ENCODE results near the gene SLC10A3. TPM values are rescaled to one million over a fixed set of nuclear protein-coding genes. Genes with fewer than 3 reads are reported as not detected.

SLC10A3 gene
- total and polyA plus RNA-seq, 2 of the 8 experiments (the other 6 are each of a cell fraction or from before 2014, with no cell fraction given) = 6.8 to 9.5 TPM

DNA sequence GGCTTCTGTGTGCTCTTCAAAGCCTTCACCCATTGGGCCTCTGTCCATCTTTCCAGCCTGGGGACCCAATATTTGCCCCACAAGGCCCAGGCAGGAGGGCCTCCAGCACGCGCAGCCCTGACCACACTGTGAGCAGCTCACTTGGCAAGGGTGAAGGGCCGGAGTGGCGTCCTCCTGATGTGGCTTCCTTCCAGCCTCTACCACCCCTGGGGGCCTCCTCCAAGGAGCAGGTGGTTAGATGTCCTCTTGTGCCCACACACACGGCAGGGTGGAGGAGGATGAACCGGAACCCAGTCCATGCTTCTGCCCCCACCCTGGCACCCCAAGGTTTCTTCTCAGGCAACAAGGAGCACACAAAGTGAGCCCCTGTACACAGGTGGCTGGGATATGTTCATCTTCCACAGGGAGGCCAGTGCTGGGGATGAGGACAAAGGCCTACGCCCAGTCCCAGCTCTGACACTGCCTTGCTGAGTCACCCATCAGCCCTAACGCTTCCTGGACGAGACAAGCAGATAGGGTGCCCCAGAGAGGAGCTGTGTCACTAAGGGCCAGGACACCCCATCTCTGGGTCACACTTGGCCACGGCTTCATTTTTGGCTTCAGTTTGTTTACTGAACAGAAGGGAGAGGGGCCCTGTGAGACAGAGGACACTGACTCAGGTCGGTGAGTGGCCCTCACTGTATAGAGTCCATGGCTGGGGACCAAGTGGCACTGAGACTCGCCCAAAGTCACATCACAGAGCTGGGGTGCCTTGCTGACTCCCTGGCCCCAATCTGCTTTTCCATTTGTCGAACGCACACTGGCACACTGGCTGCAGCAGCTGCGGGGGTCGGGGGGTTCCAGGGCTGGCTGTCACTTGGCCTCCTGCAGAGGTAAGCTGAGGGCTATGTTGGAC is 5.9 kb downstream of the SLC10A3 start:
- Histone ChIP-seq H4K5ac (ENCODE audit: insufficient read length, low read depth, low read length) (no peak overlapping the region), H2BK20ac (ENCODE audit: low read length) (no peak overlapping the region), H3K56ac (replicated peaks; ENCODE audit: insufficient read length, low read depth, low read length) (no peak overlapping the region), H2BK5ac (ENCODE audit: low read depth, low read length) (no peak overlapping the region), H3K27ac (ENCODE audit: low read depth, low read length) (no peak overlapping the region), H3K27me3 (replicated peaks in 1 of 4; ENCODE audit: control insufficient read depth in 3 of 4, extremely low read depth in 1 of 4, insufficient read depth in 3 of 4, low read length in 3 of 4) (no peaks in the 10 kb centered on the region; a peak in 1 of 7 replicates), H3K4ac (replicated peaks; ENCODE audit: insufficient read length, low read depth, low read length) (no peak overlapping the region), H4K91ac (replicated peaks; ENCODE audit: insufficient read length, low read length) (no peak overlapping the region), H2AK5ac (ENCODE audit: low read depth, low read length) (no peak overlapping the region), H3K79me1 (ENCODE audit: low read depth, low read length) (no peaks in the 10 kb centered on the region), H3K14ac (ENCODE audit: insufficient read length) (no peak overlapping the region), H3K18ac (ENCODE audit: extremely low read depth, low read length) (no peak overlapping the region), H3K36me3 (ENCODE audit: control insufficient read depth in 2 of 4, insufficient read depth in 4 of 4, low read length in 3 of 4) (peaks cover 0 to 13% (median 0%) of the 10 kb centered on the region in 4 experiments; a peak in 2 of 8 replicates), H3K9ac (replicated peaks in 1 of 4; ENCODE audit: extremely low read depth in 1 of 4, low read depth in 3 of 4, low read length in 3 of 4) (no peak overlapping the region), H4K8ac (ENCODE audit: extremely low read depth, insufficient read depth, low read length) (no peak overlapping the region), H3K9me3 (ENCODE audit: insufficient read depth in 2 of 2, low read depth in 1 of 2, low read length in 1 of 2) (no peaks in the 10 kb centered on the region), H4K20me1 (replicated peaks in 1 of 2; ENCODE audit: control insufficient read depth in 1 of 2, insufficient read depth in 2 of 2, low read length in 2 of 2) (peaks cover under 1 to 2% of the 10 kb centered on the region in 2 experiments), H2BK15ac (ENCODE audit: low read length) (no peak overlapping the region), H3K23ac (ENCODE audit: insufficient read length) (no peak overlapping the region), H2BK12ac (ENCODE audit: low read depth, low read length) (no peak overlapping the region), H3K4me1 (replicated peaks in 1 of 4; ENCODE audit: control insufficient read depth in 3 of 4, insufficient read depth in 4 of 4, low read length in 3 of 4) (peaks cover 0 to 5% (median under 1%) of the 10 kb centered on the region in 4 experiments; a peak in 3 of 7 replicates), H2BK120ac (replicated peaks; ENCODE audit: low read depth, low read length) (no peak overlapping the region), H2AFZ (ENCODE audit: low read length) (no peak overlapping the region), H3K79me2 (ENCODE audit: control insufficient read depth in 1 of 2, insufficient read depth in 2 of 2, low read length in 2 of 2) (no peaks in the 10 kb centered on the region), H3K4me2 (ENCODE audit: insufficient read depth in 1 of 2, low read depth in 2 of 2, low read length in 2 of 2) (no peak overlapping the region; a peak in 1 of 4 replicates), H3K4me3 (ENCODE audit: extremely low read depth in 1 of 4, insufficient read depth in 2 of 4, low read depth in 3 of 4, low read length in 4 of 4) (no peak overlapping the region), H3K23me2 (ENCODE audit: low read depth, low read length) (no peaks in the 10 kb centered on the region; the same call in 1 of the 2 replicates)
- 83% methylated on average over 11 of the region's 16 CpGs; no CpG with 5 or more reads in 1 of the 2 experiments for WGBS, 2 experiments (ENCODE audit: extremely low coverage in 1 of 2, insufficient coverage in 1 of 2, insufficient read length in 1 of 2, insufficient replicate concordance in 2 of 2, low coverage in 1 of 2, low lambda C conversion rate in 2 of 2, missing lambda C conversion rate in 1 of 2)
- DNase-seq (ENCODE audit: low read depth in 1 of 2, low spot score in 2 of 2) (no peak), FAIRE-seq (no peak)
- POLR2A ChIA-PET (ENCODE audit: partially characterized antibody) = interaction anchor here (1.7 kb wide), 1 partner anchor 87 kb away, joined by 6 read pairs; no protein-coding TSS in a partner anchor
- CTCF ChIA-PET (ENCODE audit: partially characterized antibody) = interaction anchor here (0.6 to 2.3 kb wide), 8 partner anchors 12 to 101 kb away, joined by 3 to 8 read pairs (median 3); no protein-coding TSS in a partner anchor
- TF ChIP-seq GABPA (IDR thresholded peaks at IDR 0.05; ENCODE audit: borderline replicate concordance, insufficient read depth, low read length) (no peak), RFX5 (IDR thresholded peaks at IDR 0.05; ENCODE audit: borderline replicate concordance, low read depth, low read length) (no peak), RXRA (IDR thresholded peaks at IDR 0.05; ENCODE audit: insufficient read depth, low read depth, low read length) (no peak), PHF8 (conservative IDR thresholded peaks at IDR 0.05; ENCODE audit: low read depth, low read length) (no peak), KDM4A (IDR thresholded peaks at IDR 0.05; ENCODE audit: low read depth, low read length, severe bottlenecking) (no peak), EGR1 (IDR thresholded peaks at IDR 0.05; ENCODE audit: borderline replicate concordance, low read depth, low read length) (no peak), CBX5 (IDR thresholded peaks at IDR 0.05; ENCODE audit: low read depth, low read length) (no peak), KDM1A (IDR thresholded peaks at IDR 0.05; ENCODE audit: borderline replicate concordance, low read length) (no peak), TCF12 (IDR thresholded peaks at IDR 0.05; ENCODE audit: low read depth, low read length) (no peak), POU5F1 (IDR thresholded peaks at IDR 0.05; ENCODE audit: low read depth, low read length) (no peak), CBX8 (IDR thresholded peaks at IDR 0.05; ENCODE audit: borderline replicate concordance, low read depth, low read length) (no peak), CEBPB (IDR thresholded peaks at IDR 0.05; ENCODE audit: low read depth, low read length) (no peak)

Measured in H1 (cell line).